ENCODE measurements around the gene LRCH1. TPM values are rescaled to one million over a fixed set of nuclear protein-coding genes. Genes with fewer than 3 reads are reported as not detected.

Gene LRCH1
- total and polyA plus RNA-seq, 2 of the 4 experiments (the other 2 are of a cell fraction): 7.0 to 8.8 TPM

DNA sequence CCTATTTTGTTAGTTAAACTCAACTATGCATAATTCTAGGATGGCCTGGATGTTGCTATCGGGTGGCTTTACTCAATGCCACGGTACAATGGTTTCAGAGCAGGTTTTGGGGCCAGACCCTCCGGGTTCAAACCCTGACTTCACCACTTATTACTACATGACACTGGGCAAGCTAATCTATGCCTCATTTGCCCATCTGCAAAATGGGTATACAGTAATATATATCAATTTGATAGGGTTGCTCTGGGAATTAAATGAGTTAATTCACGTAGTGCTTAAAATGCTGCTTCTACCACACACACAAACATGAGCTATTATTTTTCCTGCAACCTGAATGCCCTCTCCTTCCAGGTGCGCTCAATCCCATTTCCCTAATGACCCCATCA is 243.2 kb downstream of the LRCH1 start:
- peaks cover 3% of the 10 kb centered on the region; the same call in 1 of the 2 replicates for H3K36me3 ChIP-seq (ENCODE audit: control insufficient read depth, insufficient read depth, low read length)
- peak overlapping the region; percentile 94 for H3K9ac ChIP-seq (ENCODE audit: low read depth, low read length)
- H2AFZ ChIP-seq (replicated peaks; ENCODE audit: low read length, poor library complexity): peak overlapping the region; percentile 99
- H3K27me3 ChIP-seq (ENCODE audit: control insufficient read depth, insufficient read depth, low read length): no peaks in the 10 kb centered on the region
- peaks cover 5% of the 10 kb centered on the region; the same call in 1 of the 2 replicates for H3K9me1 ChIP-seq (ENCODE audit: insufficient read depth, low read length)
- no peak overlapping the region for H2BK15ac ChIP-seq (ENCODE audit: low read depth, low read length)
- peak overlapping the region; percentile 78 for H3K18ac ChIP-seq (ENCODE audit: low read depth, low read length)
- no peak for TF ChIP-seq MAZ (IDR thresholded peaks at IDR 0.05; ENCODE audit: borderline replicate concordance, low read depth, low read length)
- TF ChIP-seq FOS (IDR thresholded peaks at IDR 0.05; ENCODE audit: low read depth, low read length): no peak
- H2AK5ac ChIP-seq (ENCODE audit: low read depth, low read length): peak overlapping the region; percentile 89
- peaks cover 28 to 30% of the 10 kb centered on the region in 2 experiments for H3K79me1 ChIP-seq (ENCODE audit: low read depth in 1 of 2, low read length in 2 of 2)
- TSS peak; percentile 51 for BruUV-seq (replicated peaks)
- intact Hi-C loops (cut with micrococcal nuclease) (no loop called here), dilution Hi-C loops (cut with HindIII; ENCODE audit: low sequenced_read_pairs, unreplicated experiment) (no loop called here), in situ Hi-C loops (cut with MboI; ENCODE audit: low sequenced_read_pairs) (no loop called here)
- 0 out of 2 replicates have a peak overlapping the region, but pooled peaks have one; percentile 9 for H2BK120ac ChIP-seq (ENCODE audit: low read depth, low read length)
- H3K14ac ChIP-seq (replicated peaks; ENCODE audit: low read depth, low read length): peak overlapping the region; percentile 97
- peak overlapping the region; percentile 92 for H2AK9ac ChIP-seq (replicated peaks; ENCODE audit: low read depth, low read length, poor library complexity)
- peak overlapping the region; percentile 90 for H2BK5ac ChIP-seq (ENCODE audit: low read depth, low read length, poor library complexity, severe bottlenecking)
- H3K56ac ChIP-seq (ENCODE audit: extremely low read depth, insufficient read depth, low read length): peak overlapping the region; percentile 92; the same call in 1 of the 2 replicates
- H3K27ac ChIP-seq (ENCODE audit: insufficient read depth, low read length): peak overlapping the region; percentile 94
- POLR2A ChIA-PET (ENCODE audit: unreplicated experiment): no interaction called here
- peak overlapping the region; percentile 96; the same call in 1 of the 2 replicates for H4K91ac ChIP-seq (ENCODE audit: insufficient read depth, low read depth, low read length)
- no peak overlapping the region; the same call in 1 of the 2 replicates for H2BK20ac ChIP-seq (ENCODE audit: low read depth, low read length)
- peak overlapping the region; percentile 84 for H3K4me3 ChIP-seq (ENCODE audit: insufficient read depth, low read depth, low read length)
- DNase-seq: no peak
- WGBS, 2 experiments (ENCODE audit: extremely low coverage in 2 of 2, insufficient read length in 1 of 2): 50% methylated on average over 1 of the region's 5 CpGs; no CpG with 5 or more reads in 1 of the 2 experiments
- CTCF ChIA-PET: no interaction called here
- peak overlapping the region; percentile 91 to 97 for H4K8ac ChIP-seq (ENCODE audit: low read depth in 2 of 2, low read length in 2 of 2)
- H3K4me2 ChIP-seq (ENCODE audit: low read depth, low read length): peak overlapping the region; percentile 91
- no peak for ATAC-seq (ENCODE audit: low read depth)
- peak overlapping the region; percentile 95 for H3K23ac ChIP-seq (ENCODE audit: low read depth, low read length)
- H3K4ac ChIP-seq (ENCODE audit: low read depth, low read length): peak overlapping the region; percentile 93
- H4K5ac ChIP-seq (ENCODE audit: low read depth, low read length): peak overlapping the region; percentile 84
- peaks cover 5% of the 10 kb centered on the region for H3K4me1 ChIP-seq (ENCODE audit: control insufficient read depth, insufficient read depth, low read length)
- no peaks in the 10 kb centered on the region; the same call in 1 of the 2 replicates for H4K20me1 ChIP-seq (ENCODE audit: insufficient read depth, low read length)
- no peaks in the 10 kb centered on the region for H3K9me3 ChIP-seq (ENCODE audit: control insufficient read depth, insufficient read depth, low read length)
